Activated B cell treated with CpG ODN at 0.5 μM for 24 hours (primary cell): ENCODE data around the gene OTUD5. TPM values are rescaled to one million over a fixed set of nuclear protein-coding genes. Genes with fewer than 3 reads are reported as not detected.

Experiments used
- ATAC-seq: fragments of 200-7000 bp; cut with Tn5 transposase; one replicate; pipeline ENCODE4 v1.10.0; 2021; ENCODE audit warnings: low read depth, mild to moderate bottlenecking, moderate library complexity
- CTCF ChIA-PET: fragments of 350-600 bp; sonication (Branson Sonifier 250); formaldehyde crosslinking; loops from one replicate; lab custom pipeline; 2021; ENCODE audit warnings: antibody characterized with exemption; lab: Charles Lee
- POLR2A ChIA-PET: fragments of 350-600 bp; sonication (Branson Sonifier 250); formaldehyde crosslinking; loops from one replicate; lab custom pipeline; 2021; ENCODE audit warnings: antibody characterized with exemption; lab: Charles Lee
- DNase-seq: peaks from one replicate; pipeline ENCODE4 v3.0.0; 2022
- H3K27ac Mint-ChIP-seq: one replicate; pipeline ENCODE4 v1.8.0; 2020; ENCODE audit warnings: mixed read lengths
- H3K27me3 Mint-ChIP-seq: one replicate; pipeline ENCODE4 v1.8.0; 2021; ENCODE audit warnings: mixed read lengths
- H3K36me3 Mint-ChIP-seq: one replicate; pipeline ENCODE4 v1.8.0; 2021; ENCODE audit warnings: low read depth, mixed read lengths
- H3K4me1 Mint-ChIP-seq: one replicate; pipeline ENCODE4 v1.8.0; 2021; ENCODE audit warnings: mixed read lengths
- H3K4me3 Mint-ChIP-seq: one replicate; pipeline ENCODE4 v1.8.0; 2020; ENCODE audit warnings: mild to moderate bottlenecking, mixed read lengths
- H3K9me3 Mint-ChIP-seq: one replicate; pipeline ENCODE4 v1.8.0; 2020; ENCODE audit warnings: mixed read lengths
- CTCF ChIP-seq: fragments of 200-600 bp; IDR thresholded peaks from one replicate; pipeline ENCODE4 v1.8.0; 2022; ENCODE audit warnings: antibody characterized with exemption, mild to moderate bottlenecking
- intact Hi-C: fragments of 100-400 bp; cut with micrococcal nuclease; formaldehyde crosslinking; loops from one replicate; pipeline ENCODE4 v1.15.1; 2024
- total RNA-seq: library from RNA; stranded (reverse); gene quantifications from 2 replicates; pipeline ENCODE4 v1.2.3, GENCODE V29; 2022

The OTUD5 gene, protein sequence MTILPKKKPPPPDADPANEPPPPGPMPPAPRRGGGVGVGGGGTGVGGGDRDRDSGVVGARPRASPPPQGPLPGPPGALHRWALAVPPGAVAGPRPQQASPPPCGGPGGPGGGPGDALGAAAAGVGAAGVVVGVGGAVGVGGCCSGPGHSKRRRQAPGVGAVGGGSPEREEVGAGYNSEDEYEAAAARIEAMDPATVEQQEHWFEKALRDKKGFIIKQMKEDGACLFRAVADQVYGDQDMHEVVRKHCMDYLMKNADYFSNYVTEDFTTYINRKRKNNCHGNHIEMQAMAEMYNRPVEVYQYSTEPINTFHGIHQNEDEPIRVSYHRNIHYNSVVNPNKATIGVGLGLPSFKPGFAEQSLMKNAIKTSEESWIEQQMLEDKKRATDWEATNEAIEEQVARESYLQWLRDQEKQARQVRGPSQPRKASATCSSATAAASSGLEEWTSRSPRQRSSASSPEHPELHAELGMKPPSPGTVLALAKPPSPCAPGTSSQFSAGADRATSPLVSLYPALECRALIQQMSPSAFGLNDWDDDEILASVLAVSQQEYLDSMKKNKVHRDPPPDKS
- total RNA-seq, result 76.0 and 78.1 TPM in 2 replicates

- H3K27ac Mint-ChIP-seq, result peak within 1 kb of the TSS; percentile 100
- POLR2A ChIA-PET, result interaction anchor here (1.0 to 5.9 kb wide), 18 partner anchors 9 to 383 kb away, joined by 3 to 99 read pairs (median 10); partner anchors contain the start of genes GRIPAP1, HDAC6, KCND1 and PQBP1
- no peaks in the 10 kb centered on the region for H3K9me3 Mint-ChIP-seq
- no peak for TF ChIP-seq CTCF
- ATAC-seq, result peak; percentile 38
- intact Hi-C loops, result loop anchor here (1.0 to 5.0 kb wide), 3 partner anchors 144 to 360 kb away; partner anchors contain the start of gene WDR13
- peak within 1 kb of the TSS; percentile 98 for H3K4me3 Mint-ChIP-seq
- no peak for DNase-seq
- H3K36me3 Mint-ChIP-seq, result peaks cover 26% of the 10 kb centered on the region
- peaks cover 72% of the 10 kb centered on the region for H3K4me1 Mint-ChIP-seq
- no peaks in the 10 kb centered on the region for H3K27me3 Mint-ChIP-seq
- CTCF ChIA-PET, result interaction anchor here (0.8 kb wide), 1 partner anchor 15 kb away, joined by 3 read pairs; no protein-coding TSS in a partner anchor
Measured at GRCh38 chrX:48957477-48957826, at the start of gene OTUD5. Gene OTUD5 (minus strand): TSS chrX:48957607. CDS start chrX:48957570, 37 bp downstream.

DNA sequence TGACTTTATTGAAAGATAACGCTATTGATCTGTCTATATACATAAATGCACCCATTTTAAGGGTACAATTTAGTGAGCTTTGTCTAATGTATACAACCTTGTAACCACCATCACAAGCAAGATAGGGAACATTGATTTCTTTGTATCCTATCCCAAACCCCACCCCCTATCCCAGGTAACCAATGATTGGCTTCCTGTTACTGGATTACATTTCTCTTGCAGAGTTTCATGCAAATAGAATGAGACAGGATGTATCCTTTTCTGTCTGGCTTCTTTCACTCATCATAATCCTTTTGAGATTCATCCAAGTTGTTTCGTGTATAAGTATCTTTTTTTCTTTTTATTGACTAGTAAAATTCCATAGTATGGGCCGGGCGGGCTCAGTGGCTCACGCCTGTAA is 46.3 kb upstream of the OTUD5 start:
- no peak overlapping the region for H3K27ac Mint-ChIP-seq
- POLR2A ChIA-PET, result no interaction called here
- ATAC-seq, result no peak

GRCh38 chrX:49002091-49002935 is 44.9 kb upstream of the OTUD5 start, which contains the start of gene GRIPAP1:
Gene GRIPAP1 (minus strand): TSS chrX:49002264. CDS start chrX:49002229, 35 bp downstream.
- ATAC-seq, result peak; percentile 88
- peak; percentile 52 for DNase-seq
- Mint-ChIP-seq H3K4me1 (peaks cover 24% of the 10 kb centered on the region), H3K4me3 (peak within 1 kb of the TSS; percentile 99), H3K27ac (peak within 1 kb of the TSS; percentile 97), H3K9me3 (no peaks in the 10 kb centered on the region), H3K27me3 (no peaks in the 10 kb centered on the region), H3K36me3 (peaks cover 22% of the 10 kb centered on the region)
- TF ChIP-seq CTCF, result no peak
- ChIA-PET POLR2A (interaction anchor here (0.5 to 1.8 kb wide), 38 partner anchors 10 to 1857 kb away, joined by 3 to 39 read pairs (median 5); partner anchors contain the start of genes HDAC6, PLP2, PQBP1 and RBM10), CTCF (interaction anchor here (0.6 kb wide), 1 partner anchor 41 kb away, joined by 3 read pairs; the partner anchor contains the start of gene TFE3)
- intact Hi-C loops, result loop anchor here (1.0 to 5.0 kb wide), 6 partner anchors 41 to 267 kb away; partner anchors contain the start of genes PIM2, PLP2, PPP1R3F and PQBP1

More for the DNA sequence above, 46.3 kb upstream of the OTUD5 start:
- no peaks in the 10 kb centered on the region for H3K27me3 Mint-ChIP-seq
- CTCF ChIA-PET, result no interaction called here
- no peaks in the 10 kb centered on the region for H3K9me3 Mint-ChIP-seq
- intact Hi-C loops, result loop anchor here (5.0 kb wide), 2 partner anchors 86 to 169 kb away; partner anchors contain the start of genes PIM2 and PLP2
- H3K36me3 Mint-ChIP-seq, result peaks cover 8% of the 10 kb centered on the region
- DNase-seq, result no peak
- no peak for TF ChIP-seq CTCF
- H3K4me3 Mint-ChIP-seq, result no peak overlapping the region
- H3K4me1 Mint-ChIP-seq, result peaks cover 20% of the 10 kb centered on the region

DNA sequence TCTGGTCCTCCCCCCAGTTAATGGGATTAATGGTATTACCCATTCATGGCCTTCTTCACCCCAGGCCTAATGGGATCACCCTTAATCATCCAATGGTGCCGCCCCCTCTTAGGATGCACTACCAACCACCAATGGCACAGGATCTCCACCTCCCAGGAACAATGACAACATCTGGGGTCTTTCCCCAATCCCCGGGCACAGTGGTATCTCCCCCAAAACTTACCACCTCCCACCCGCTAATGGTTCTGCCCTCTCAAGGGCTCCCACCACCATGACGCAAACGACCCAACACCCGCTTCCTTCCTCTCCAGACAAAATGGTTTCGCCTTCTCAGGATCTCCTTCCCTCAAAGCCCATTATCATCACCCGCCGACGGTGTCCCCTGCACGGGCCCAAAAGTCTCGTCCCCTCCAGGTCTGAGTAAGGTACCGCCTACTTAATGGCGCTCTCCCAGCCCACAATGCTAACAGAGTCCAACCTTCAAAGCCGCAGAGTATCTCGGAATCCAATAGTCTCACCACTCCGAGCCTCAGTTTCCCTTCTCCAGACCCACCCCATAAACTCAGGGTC is 44.2 kb upstream of the OTUD5 start:
- Mint-ChIP-seq H3K9me3 (no peaks in the 10 kb centered on the region), H3K4me1 (peaks cover 27% of the 10 kb centered on the region), H3K27me3 (no peaks in the 10 kb centered on the region), H3K4me3 (peak overlapping the region; percentile 99), H3K27ac (peak overlapping the region; percentile 97), H3K36me3 (peaks cover 29% of the 10 kb centered on the region)
- no peak for TF ChIP-seq CTCF
- DNase-seq (no peak), ATAC-seq (peak; percentile 34)
- ChIA-PET POLR2A (interaction anchor here (0.5 to 1.8 kb wide), 22 partner anchors 9 to 1856 kb away, joined by 3 to 39 read pairs (median 6); partner anchors contain the start of genes HDAC6, PQBP1, RBM10 and SLC35A2), CTCF (no interaction called here)
- intact Hi-C loops, result loop anchor here (1.0 to 5.0 kb wide), 6 partner anchors 42 to 268 kb away; partner anchors contain the start of genes PIM2, PLP2, PPP1R3F and PQBP1
